DMS53 (cell line): ENCODE data around the gene ZNF141.
"Not testable (repeated sequence)": the region's sequence is repeated elsewhere in the genome, so short reads cannot be mapped to it uniquely, and the experiment has no call there.

Source experiments
- DNase-seq: peaks from one replicate; lab custom pipeline; 2025; lab: John Stamatoyannopoulos, UW

Gene ZNF141

DNA sequence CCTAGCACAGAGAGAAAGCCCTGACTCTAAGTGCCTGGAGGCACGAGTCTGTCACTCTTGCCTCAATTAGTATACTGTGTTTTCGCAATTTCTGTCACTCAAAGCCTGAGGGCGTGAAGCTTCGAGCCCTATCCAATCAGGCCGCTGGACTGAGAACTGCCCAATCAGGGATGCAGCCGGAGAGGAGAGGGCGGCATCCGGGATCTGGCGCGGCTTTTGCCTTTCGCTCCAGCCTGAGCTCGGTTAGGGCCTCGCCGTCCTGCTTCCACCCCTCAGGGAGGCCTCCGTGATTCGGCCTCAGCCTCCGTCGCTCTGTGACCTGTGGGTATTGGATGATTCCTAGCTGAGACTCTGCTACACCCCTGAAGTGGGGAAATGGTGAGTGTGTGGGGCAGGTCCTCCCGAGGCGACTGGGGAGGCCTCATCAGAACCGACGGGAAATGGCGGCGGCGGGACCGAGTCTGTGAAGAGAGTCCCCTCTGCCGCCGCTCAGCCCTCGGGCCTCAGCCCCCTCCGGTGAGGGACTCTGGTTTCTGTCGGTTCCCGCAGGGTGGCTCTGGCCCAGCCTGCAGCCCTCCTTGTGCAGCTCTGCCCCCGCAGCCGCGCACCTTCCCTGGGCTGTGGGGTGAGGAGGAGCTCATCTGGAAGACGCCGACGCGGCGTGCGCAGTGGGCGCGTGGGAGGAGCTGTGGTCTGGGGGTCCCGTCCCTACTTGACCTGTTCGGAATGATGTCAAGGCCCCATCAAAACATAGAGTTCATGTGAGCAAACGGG is 48.5 kb downstream of the ZNF141 start:
- no peak for DNase-seq

DNA sequence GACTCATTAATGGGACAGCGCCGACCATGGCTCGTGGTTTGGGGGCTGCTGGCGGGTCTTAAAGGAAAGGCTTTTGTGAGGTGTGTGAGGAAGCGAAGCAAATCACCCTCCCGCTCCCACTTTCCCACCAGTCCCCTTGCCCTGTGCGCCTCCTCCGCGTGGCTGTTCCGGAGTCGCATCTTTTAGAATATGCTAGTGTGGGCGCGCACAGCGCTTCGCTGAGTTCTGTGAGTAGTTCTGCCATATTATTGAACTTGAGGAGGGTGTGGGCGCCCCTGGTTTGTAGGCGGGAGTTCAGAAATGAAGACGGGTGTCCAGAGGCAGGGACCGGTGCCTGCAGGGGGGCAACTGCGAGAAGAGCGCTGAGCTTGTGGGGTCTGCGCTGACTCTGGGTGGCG is 49.1 kb downstream of the ZNF141 start:
- DNase-seq, result no peak

DNA sequence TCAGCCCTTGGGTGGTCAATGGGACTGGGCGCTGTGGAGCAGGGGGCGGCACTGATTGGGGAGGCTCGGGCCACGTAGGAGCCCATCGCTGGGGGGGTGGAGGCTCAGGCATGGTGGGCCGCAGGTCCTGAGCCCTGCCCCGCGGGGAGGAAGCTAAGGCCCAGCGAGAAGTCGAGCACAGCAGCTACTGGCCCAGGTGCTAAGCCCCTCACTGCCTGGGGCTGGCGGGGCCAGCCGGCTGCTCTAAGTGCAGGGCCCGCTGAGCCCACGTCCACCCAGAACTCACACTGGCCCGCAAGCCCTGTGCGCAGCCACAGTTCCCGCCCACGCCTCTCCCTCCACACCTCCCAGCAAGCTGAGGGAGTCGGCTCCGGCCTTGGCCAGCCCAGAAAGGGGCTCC is 66.4 kb downstream of the ZNF141 start:
- DNase-seq, result no peak

DNA sequence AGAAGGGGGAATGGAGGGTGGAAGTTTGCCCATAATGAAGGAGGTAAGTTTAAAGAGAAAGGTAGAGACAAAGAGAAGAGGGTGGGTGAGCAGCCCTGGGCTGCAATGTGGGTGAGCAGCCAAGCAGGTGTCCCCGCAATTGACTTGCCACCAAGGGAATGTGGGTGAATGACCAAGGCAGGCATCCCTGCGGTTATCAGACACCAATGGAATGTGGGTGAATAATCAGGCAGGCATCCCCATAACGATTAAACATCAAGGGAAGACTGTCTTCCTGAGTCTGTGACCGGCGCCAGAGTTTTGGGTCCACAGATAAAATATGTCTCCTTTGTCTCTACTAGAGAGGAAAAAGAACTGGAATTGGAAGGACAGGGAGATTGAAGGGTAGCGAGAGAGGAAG is 70.7 kb downstream of the ZNF141 start:
- DNase-seq, result not testable (repeated sequence)

DNA sequence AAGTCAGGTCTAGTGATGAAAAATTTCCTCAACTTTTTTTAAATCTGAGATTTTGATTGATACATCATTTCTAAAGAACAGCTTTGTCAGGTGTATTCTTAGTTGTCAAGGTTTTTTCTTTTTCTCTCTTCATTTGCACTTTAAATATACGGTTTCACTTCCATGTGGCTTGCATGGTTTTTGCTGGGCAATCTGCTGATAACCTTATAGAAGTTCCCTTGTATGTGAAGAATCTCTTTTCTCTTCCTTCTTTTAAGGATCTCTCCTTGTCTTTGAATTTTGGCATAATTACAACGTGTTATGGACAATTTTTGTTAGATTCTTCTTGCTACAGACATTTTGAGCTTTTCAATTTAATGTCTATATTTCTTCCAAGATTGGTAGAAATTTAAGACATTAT is 85.0 kb downstream of the ZNF141 start:
- DNase-seq, result no peak
